HG03354 (cell line): ENCODE results near the gene SAMD9.
"Not testable (repeated sequence)": the region's sequence is repeated elsewhere in the genome, so short reads cannot be mapped to it uniquely, and the experiment has no call there.

Source experiments
- ATAC-seq: cut with Tn5 transposase; IDR thresholded peaks from one replicate; pipeline ENCODE4 v1.9.1; 2021; ENCODE audit warnings: mild to moderate bottlenecking; ENCODE audit not compliant: unreplicated experiment, poor library complexity, severe bottlenecking

Gene SAMD9

GRCh38 chr7:93123532-93123931 lies 5.8 kb upstream of the SAMD9 start:
- not testable (repeated sequence) for ATAC-seq

- ATAC-seq = no peak
These were observed 3.1 kb upstream of the SAMD9 start for GRCh38 chr7:93120592-93121549.

- ATAC-seq = no peak
These were observed 1.6 kb upstream of the SAMD9 start for GRCh38 chr7:93119191-93119905.

GRCh38 chr7:93117327-93117726 lies 452 bp downstream of the SAMD9 start:
- ATAC-seq = peak; percentile 32

GRCh38 chr7:93115796-93116195 lies 2.0 kb downstream of the SAMD9 start:
- ATAC-seq = no peak

GRCh38 chr7:93108003-93108402 lies 9.8 kb downstream of the SAMD9 start:
- ATAC-seq = no peak

GRCh38 chr7:93097388-93097787 lies 20.4 kb downstream of the SAMD9 start:
- no peak for ATAC-seq

GRCh38 chr7:93092757-93093370 lies 24.9 kb downstream of the SAMD9 start:
- ATAC-seq = peak; percentile 73

GRCh38 chr7:93073357-93073756 lies 44.4 kb downstream of the SAMD9 start:
- not testable (repeated sequence) for ATAC-seq

- no peak for ATAC-seq
These were observed 55.2 kb downstream of the SAMD9 start for GRCh38 chr7:93062599-93062998.

GRCh38 chr7:93060865-93061264 lies 56.9 kb downstream of the SAMD9 start:
- no peak for ATAC-seq

- no peak for ATAC-seq
These were observed 57.8 kb downstream of the SAMD9 start for GRCh38 chr7:93060025-93060424.

GRCh38 chr7:93056621-93057020 lies 61.2 kb downstream of the SAMD9 start:
- not testable (repeated sequence) for ATAC-seq

- peak; percentile 79 for ATAC-seq
These were observed 62.2 kb downstream of the SAMD9 start for GRCh38 chr7:93055543-93056107.

GRCh38 chr7:93054975-93055374 lies 62.8 kb downstream of the SAMD9 start:
- no peak for ATAC-seq

- no peak for ATAC-seq
These were observed 63.5 kb downstream of the SAMD9 start for GRCh38 chr7:93053949-93054943.

- ATAC-seq = no peak
These were observed 64.4 kb downstream of the SAMD9 start for GRCh38 chr7:93053209-93053948.

GRCh38 chr7:93051660-93052059 lies 66.1 kb downstream of the SAMD9 start:
- ATAC-seq = no peak
